GM19099 (cell line): Measurements from ENCODE around the gene FIZ1.

ENCODE experiments used
- POLR2A ChIP-seq: IDR thresholded peaks from 3 replicates; pipeline ENCODE4 v1.6.1; 2011; ENCODE audit warnings: low read depth; ENCODE audit not compliant: insufficient read length; ENCODE audit errors: extremely low read depth

Gene FIZ1

GRCh38 chr19:55622242-55622969, 23.1 kb upstream of the FIZ1 start:
- no peak for TF ChIP-seq POLR2A

GRCh38 chr19:55621673-55622231, 22.4 kb upstream of the FIZ1 start:
- no peak for TF ChIP-seq POLR2A

GRCh38 chr19:55621205-55621672, 21.9 kb upstream of the FIZ1 start:
- TF ChIP-seq POLR2A: no peak

DNA sequence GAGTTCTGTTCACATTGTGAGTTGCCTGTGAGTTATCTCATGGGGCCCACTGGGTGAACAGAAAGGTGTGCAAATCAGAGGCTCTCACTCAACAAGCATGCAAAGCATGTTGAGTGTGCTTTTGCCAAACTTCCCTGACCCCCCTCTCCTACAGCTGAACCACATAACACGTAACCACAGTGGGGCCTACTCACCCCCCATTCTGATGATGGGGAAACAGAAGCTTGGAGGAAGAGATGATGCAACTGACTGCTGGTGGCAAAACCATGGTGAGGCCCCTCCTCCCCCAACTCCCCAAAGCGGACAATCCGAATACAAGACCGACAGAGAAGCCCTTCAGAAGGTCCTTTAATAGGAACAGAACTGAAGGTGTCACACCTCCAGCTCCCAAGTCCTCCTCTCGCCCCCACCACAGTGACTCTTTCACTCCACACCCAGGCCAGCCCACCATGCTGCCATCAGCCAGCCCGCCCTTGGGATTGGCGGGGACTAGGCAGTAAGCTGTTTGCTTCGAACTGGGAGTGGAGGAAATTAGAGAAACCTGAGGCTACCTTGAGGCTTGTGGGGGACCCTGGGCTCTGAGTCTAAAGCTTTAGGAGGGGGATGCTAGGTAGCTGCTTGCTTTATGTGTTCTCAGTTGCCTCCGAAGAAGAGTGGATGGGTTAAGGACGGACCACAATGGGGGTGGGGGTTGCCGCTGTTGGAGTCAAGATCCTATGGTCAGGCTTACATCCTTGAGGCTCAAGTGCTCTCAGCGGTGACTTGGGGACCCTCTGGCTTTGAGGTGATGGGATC, 21.3 kb upstream of the FIZ1 start:
- no peak for TF ChIP-seq POLR2A

DNA sequence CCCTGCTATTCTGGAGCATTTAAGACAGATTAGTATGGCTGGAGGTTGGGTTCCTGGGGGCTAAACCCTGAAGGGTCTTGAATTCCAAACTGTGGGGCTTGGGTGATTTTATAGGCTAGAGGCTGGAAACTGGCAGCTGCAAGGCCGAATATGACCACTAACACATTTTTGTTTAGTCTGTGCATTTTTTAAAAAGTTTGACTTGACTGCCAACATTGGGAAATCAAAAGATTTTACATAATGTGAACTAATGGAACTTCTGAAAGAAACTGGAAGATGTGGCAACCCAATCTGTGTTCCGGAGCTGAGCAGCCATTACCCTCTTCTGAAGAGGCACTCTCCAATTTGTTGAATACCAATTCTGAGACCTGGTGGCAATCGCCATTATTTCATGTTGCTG, 20.0 kb upstream of the FIZ1 start:
- TF ChIP-seq POLR2A: no peak

GRCh38 chr19:55618426-55618825, 19.1 kb upstream of the FIZ1 start:
- TF ChIP-seq POLR2A: no peak

DNA sequence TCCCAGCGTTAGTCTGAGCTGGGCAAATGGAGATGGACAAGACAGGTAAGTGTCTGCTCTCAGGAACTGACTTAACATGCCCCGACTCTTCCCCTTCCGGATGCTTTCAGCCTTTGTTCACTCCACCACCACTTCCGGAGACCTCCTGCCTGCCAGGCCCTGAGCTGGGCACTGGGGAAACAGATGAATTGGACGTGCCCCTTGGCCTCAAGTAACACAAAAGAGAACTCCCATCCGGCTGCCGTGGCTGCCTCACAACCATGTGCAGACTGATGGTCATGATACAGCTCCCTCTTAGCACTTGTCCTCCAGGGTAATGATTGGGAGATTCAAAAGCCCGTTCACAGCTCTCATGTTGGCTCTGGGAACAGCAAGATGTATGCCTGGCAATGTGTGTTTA, 18.1 kb upstream of the FIZ1 start:
- TF ChIP-seq POLR2A: no peak

- TF ChIP-seq POLR2A: no peak
Measured at GRCh38 chr19:55616395-55616875, 17.1 kb upstream of the FIZ1 start.

- no peak for TF ChIP-seq POLR2A
Measured at GRCh38 chr19:55615543-55616394, 16.5 kb upstream of the FIZ1 start.

DNA sequence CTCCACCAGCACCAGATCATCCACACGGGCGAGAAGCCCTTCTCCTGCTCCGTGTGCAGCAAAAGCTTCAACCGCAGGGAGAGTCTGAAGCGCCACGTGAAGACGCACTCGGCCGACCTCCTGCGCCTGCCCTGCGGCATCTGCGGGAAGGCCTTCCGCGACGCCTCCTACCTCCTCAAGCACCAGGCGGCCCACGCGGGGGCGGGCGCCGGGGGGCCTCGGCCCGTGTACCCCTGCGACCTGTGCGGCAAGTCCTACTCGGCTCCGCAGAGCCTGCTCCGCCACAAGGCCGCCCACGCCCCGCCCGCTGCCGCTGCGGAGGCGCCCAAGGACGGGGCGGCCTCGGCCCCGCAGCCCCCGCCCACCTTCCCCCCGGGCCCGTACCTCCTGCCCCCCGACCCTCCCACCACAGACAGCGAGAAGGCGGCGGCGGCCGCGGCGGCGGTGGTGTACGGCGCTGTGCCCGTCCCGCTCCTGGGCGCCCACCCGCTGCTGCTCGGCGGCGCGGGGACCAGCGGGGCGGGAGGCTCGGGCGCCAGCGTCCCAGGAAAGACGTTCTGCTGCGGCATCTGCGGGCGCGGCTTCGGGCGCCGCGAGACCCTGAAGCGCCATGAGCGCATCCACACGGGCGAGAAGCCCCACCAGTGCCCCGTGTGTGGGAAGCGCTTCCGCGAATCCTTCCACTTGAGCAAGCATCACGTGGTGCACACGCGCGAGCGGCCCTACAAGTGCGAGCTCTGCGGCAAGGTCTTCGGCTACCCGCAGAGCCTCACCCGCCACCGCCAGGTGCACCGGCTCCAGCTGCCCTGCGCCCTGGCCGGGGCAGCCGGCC, 15.6 kb upstream of the FIZ1 start:
- TF ChIP-seq POLR2A: no peak

DNA sequence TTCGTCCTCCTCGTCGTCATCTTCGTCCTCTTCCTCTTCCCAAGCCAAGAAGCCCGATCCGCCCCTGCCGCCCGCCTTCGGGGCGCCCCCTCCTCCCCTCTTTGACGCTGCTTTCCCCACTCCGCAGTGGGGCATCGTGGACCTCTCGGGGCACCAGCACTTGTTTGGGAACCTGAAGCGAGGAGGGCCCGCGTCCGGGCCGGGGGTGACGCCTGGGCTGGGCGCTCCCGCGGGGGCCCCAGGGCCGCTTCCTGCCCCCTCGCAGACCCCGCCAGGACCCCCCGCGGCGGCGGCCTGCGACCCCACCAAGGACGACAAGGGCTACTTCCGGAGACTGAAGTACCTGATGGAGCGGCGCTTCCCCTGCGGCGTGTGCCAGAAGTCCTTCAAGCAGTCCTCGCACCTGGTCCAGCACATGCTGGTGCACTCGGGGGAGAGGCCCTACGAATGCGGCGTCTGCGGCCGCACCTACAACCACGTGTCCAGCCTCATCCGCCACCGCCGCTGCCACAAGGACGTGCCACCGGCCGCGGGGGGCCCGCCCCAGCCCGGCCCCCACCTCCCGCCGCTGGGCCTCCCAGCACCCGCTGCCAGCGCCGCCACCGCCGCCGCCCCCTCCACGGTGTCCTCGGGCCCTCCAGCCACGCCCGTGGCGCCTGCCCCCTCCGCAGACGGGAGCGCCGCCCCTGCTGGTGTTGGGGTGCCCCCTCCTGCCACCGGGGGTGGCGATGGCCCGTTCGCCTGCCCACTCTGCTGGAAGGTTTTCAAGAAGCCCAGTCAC, 14.8 kb upstream of the FIZ1 start:
- no peak for TF ChIP-seq POLR2A

- TF ChIP-seq POLR2A: no peak
Measured at GRCh38 chr19:55613396-55613795, 14.1 kb upstream of the FIZ1 start.

DNA sequence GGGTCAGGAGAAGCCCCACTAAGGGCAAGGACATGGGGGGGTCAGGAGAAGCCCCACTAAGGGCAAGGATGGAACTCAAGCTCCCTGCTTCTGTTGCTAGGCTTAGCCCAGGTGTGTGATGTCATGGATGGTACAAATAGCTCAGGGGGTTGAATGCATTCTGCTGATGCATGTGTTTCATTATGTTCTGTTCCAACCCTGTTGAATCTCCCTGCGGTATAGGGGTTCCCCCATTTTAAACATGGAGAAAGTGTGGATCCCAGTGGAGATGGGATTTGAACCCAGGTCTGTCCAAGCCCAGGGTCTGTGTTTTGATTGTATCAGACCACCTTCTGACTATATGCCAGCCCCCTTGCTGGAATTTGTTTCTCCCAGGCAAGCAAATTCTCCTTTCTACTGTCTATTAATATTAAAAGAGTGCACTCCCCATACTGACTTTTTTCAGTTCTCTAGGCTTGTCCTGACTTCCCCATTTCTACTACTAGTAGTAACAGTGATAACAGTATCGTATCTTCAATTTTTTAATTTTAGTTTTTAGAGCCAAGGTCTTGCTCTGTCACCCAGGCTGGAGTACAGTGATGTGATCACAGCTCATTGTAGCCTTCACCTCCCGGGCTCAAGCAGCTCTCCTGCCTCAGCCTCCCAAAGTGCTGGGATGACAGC, 12.8 kb upstream of the FIZ1 start:
- TF ChIP-seq POLR2A: no peak
